NCI-H2171 (cell line): ENCODE measurements around the gene FGF12.
A peak's percentile ranks its signal among the peaks of the same experiment; 100 is the strongest.
"Not testable (repeated sequence)": the region's sequence is repeated elsewhere in the genome, so short reads cannot be mapped to it uniquely, and the experiment has no call there.

Experiments
- DNase-seq: peaks from one replicate; lab custom pipeline; 2025; lab: John Stamatoyannopoulos, UW

FGF12 gene

DNA sequence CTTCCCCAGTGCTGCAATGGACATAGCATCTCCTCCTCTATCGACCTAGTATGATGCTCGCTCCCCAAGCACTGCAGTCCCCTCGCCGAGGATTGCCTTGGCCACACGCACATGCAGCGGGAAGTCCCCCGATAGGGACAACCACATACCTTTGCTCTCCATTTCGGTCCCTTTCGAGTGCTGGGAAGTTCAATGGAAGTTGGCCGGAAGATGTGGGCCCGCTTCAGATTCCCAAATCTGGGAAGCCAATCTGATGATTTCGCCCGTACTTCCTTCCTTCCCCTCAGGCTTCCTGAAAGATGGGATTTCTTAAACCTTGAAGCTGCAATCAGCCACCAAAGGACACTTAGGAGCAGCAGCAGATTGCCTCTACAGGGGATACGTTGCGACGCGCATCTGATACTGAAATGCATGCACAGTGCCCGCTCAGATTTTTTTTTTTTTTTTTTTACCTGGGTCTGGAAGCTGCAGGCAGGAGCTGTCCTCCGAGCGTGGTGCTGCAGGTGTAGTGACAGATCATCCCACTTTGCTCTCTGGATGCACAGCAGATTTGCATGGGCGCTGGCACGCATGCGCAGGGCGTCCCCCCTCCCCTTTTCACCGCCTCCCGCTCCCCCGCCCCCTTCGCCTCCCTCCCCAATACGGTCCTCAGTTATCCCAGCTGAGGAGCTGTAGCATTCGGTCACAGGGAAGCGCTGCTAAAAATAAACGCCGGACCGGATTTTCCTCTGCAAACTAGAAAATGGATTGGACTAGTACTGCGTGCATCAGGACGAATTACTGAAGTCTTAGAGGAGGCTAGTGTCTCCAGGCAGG is at the start of gene FGF12:
Gene FGF12, minus strand, starts transcription at position 510 of the 816 bp plus-strand sequence.
- peak; percentile 83 for DNase-seq

- not testable (repeated sequence) for DNase-seq
These were observed 47.0 kb upstream of the FGF12 start for GRCh38 chr3:192774341-192774740.

DNA sequence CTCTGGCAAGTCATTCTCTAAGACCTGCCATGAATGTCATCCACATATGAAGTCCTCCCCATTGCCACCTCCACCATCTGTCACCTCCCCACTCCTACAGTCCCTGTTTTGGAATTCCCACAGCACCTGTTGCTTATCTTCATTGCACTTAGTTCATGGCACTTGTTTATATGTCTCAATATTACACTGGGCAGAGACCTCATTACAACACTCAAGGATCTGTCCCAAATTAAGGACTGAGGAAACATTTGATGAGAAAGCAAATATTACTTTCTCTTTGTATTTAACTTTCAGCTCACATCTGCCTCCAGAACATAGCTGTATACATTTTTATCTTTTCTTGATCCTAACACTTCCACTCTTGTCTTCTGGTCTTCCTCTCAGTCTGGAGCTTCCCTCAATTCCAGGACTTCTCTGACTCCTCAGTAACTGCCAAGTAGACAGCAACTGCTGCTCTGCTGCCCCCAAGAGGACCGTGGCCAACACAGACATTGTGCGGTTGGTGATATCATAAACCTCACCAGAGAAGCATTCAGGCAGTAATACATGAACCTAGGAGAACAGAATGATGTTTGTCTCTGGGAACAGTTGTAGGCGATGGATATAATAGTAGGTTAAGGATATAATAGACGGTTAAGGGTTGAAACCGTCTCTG is 45.0 kb upstream of the FGF12 start:
- DNase-seq, result peak; percentile 9

- DNase-seq, result no peak
These were observed 31.3 kb upstream of the FGF12 start for GRCh38 chr3:192758654-192759053.

GRCh38 chr3:192751148-192751547 is 23.8 kb upstream of the FGF12 start:
- DNase-seq, result no peak

DNA sequence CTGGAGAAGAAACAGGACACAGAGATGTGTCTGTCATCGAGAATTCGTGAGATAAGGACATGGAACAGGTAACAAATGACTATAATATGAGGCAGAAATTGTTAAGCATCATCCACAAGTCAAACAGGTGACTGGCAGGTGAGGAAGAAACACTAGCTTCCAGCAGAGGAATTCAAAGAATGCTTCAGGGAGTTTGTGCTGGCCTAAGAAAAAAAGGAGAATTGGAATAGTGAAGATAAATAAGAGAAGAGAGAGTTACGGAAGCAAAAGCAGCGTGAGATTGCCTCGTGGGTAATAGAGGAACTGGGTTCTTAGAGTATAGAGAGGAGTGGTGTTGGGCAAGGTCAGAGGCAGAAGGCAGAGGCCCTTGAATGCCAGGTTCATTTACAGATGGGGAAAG is 22.9 kb upstream of the FGF12 start:
- no peak for DNase-seq

DNA sequence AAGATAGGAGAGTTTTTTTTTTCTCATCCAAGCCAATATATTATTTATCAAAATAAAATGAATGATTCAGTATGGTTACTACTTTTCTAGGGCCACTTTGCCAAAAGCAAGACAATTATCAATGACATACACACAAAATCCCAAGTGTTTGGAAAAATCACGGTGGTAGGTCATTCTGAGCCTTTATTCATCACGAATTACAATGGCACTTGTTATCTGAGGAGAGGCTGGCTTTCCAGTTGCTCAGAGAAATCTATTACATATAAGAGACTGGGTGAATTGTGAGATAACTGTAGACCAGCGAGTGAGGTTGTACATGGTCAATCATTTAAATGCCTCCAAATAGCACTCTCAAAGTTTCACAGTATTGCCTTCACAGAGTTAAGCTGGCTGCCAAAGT is 20.4 kb upstream of the FGF12 start:
- no peak for DNase-seq

DNA sequence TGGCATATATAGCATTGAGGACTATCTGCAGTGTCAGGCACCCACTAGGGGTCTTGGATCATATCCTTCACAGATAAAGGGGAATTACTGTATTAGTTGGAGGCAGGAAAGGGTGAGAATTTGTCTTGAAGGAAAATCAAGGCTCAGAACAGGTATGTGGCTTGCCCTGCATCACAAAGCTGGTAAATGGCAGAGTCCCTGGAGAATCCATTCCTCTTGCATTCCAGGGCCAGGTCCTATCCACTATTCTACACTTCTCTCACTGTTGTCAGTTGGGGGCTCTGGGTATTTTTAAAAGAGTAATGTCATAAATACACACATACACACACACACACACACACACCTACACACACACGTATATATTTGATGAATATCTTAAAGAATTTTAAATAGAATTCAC is 19.8 kb upstream of the FGF12 start:
- DNase-seq, result no peak

- DNase-seq, result no peak
These were observed 17.8 kb upstream of the FGF12 start for GRCh38 chr3:192745150-192745549.

DNA sequence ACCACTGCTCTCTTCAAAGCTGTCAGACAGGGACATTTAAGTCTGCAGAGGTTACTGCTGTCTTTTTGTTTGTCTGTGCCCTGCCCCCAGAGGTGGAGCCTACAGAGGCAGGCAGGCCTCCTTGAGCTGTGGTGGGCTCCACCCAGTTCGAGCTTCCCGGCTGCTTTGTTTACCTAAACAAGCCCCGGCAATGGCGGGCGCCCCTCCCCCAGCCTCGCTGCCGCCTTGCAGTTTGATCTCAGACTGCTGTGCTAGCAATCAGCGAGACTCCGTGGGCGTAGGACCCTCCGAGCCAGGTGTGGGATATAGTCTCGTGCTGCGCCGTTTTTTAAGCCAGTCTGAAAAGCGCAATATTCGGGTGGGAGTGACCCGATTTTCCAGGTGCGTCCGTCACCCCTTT is 17.3 kb upstream of the FGF12 start:
- not testable (repeated sequence) for DNase-seq

DNA sequence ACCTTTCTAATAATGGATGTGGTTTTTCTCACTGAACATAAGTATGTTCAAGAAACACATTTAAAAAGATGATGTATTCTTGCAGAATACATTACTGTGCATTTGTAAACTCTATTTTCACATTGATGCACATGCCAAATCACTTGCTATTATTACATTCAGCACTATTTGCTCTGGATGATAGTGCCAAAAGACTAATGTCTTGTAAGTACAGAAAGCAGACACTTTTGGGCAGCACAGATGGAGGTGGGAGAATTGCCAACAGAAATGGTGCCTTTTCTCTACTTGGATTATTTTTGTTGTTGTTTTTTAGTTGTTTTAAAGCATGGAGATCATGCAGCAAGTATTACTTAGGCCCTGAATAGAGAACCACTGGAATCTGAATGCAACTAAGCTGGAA is 10.2 kb upstream of the FGF12 start:
- no peak for DNase-seq

DNA sequence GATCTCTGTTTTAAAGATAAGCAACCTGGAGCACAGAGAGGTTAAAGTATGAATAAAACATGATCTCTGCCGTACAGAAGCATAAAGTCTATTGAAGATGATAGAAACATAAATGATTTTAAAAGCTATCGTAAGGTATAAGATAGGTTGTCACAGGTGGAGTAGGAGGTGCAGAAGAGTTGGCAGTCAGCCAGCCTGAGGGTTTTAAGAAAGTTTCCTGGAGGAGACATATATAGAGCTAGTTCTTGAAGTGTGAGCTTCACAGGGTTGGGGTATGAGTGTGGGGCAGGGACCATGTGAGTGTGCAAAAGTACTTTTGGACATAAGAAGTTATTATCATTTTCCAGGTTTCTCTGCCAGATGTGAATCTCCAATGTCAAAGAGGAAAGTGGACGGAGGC is 3.9 kb upstream of the FGF12 start:
- DNase-seq, result peak; percentile 6

GRCh38 chr3:192726385-192726784 is 956 bp downstream of the FGF12 start:
- DNase-seq, result no peak

DNA sequence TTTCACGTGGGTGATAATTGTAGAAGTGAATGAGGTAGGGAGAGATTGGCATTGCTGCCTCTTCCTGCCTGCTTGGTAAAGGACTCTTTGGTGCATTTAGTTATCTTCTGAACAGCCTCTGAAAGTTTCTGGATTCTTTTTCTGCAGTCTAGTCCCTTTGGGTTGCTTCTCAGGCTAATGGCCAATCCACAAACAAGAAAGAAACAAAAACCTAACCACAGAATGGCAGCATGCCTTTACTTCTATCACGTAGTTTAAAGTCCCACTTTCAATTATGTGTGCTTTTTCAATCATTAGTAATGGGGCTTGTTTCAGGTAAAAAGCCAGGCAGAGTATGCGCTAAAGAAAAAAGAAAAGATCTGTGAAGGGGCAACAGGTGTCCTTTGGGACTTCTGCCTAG is 7.4 kb downstream of the FGF12 start:
- DNase-seq, result no peak

DNA sequence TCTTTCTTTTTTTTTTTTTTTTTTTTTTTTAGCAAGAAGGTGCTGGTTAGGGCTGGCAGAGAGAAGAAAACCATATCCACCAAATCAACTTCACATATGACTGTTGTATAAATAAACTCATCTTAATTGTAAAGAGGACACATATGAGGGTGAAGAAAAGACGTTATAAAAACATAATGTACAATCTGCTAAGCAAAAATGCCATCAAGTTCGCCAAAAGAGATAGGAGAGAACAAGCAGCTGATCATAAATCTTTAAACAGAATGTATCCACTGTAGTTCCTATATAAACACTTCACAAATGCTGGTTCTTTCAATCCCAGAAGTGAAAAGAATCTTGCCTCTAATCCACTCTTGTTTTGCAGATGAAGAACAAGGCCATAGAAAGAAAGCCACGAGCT is 9.2 kb downstream of the FGF12 start:
- DNase-seq, result no peak

GRCh38 chr3:192715126-192715525 is 12.2 kb downstream of the FGF12 start:
- no peak for DNase-seq

DNA sequence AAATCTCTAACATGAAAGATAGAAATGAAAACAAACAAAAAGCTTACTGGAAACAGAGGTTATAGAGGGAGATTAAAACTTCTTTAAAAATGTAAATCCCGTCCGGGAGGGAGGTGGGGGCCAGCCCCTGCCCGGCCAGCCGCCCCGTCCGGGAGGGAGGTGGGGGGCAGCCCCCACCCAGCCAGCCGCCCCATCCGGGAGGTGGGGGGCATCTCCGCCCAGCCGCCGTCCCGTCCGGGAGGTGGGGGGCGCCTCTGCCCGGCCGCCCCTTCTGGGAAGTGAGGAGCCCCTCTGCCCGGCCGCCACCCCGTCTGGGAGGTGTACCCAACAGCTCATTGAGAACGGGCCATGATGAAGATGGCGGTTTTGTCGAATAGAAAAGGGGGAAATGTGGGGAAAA is 16.2 kb downstream of the FGF12 start:
- DNase-seq, result not testable (repeated sequence)

GRCh38 chr3:192710366-192710765 is 17.0 kb downstream of the FGF12 start:
- DNase-seq, result no peak

- DNase-seq, result no peak
These were observed 21.1 kb downstream of the FGF12 start for GRCh38 chr3:192706272-192706671.

DNA sequence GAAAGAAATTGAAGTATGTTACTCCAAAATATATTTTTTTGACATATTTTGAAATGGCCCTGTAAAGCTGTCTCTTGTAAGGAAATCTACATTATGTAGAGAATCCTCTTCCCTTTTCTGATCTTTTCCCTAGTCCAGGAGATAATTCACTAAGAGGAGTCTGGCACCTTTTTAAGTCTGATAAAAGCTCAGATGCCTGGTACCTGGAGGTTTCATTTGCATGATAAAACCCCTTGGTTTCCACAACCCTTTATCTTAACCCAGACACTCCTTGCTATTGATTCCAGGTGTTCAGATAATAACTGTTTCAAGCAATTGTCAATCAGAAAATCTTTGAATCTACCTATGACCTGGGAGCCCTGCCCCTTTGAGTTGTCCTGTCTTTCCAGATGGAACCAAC is 26.5 kb downstream of the FGF12 start:
- no peak for DNase-seq

GRCh38 chr3:192696943-192697587 is 30.3 kb downstream of the FGF12 start:
- DNase-seq, result no peak

DNA sequence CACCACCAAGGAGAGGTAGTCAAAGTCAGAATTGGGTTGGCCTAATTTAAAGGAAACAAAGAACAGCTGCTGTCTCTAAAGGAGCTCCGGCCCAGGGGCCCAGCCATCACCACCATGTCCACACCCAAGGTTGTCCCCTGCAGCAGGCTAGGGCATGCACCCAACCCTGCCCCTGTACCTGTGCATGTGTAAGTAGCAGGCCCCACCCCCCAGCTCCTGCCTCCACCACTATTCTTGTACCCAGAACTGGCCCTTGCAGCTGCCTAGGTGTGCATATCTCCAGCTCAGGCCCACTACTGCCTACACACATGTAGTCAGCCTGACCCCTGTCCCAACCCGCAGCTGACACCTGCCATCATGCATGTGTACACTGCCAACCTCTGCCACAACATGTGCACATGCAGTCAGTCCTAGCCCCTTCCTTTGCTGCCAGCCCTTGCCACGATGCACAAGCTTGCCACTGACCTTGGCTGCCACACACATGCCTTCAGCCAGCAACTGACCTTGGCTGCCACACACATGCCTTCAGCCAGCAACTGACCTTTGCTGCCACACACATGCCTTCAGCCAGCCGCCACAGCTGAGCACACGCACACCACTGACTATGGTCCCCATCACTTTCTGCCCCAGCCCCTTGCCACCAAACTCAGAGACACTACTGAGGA is 39.7 kb downstream of the FGF12 start:
- no peak for DNase-seq

- DNase-seq, result peak; percentile 5
These were observed 41.5 kb downstream of the FGF12 start for GRCh38 chr3:192685801-192686200.
